GM12892 (cell line): ENCODE results near the gene SYTL5.

Source experiments
- POLR2A ChIP-seq: IDR thresholded peaks from 2 replicates; pipeline ENCODE4 v1.6.1; 2011; ENCODE audit warnings: low read depth, low read length, control low read depth
- POLR2AphosphoS5 ChIP-seq: IDR thresholded peaks from 2 replicates; pipeline ENCODE4 v1.6.1; 2011; ENCODE audit warnings: low read depth, low read length, control low read depth

- no peak for TF ChIP-seq POLR2AphosphoS5
- no peak for TF ChIP-seq POLR2A
Measured at GRCh38 chrX:37986893-37987292, 19.5 kb upstream of the SYTL5 start.
